HEK293 (cell line): ENCODE data around the gene PFN4.

ENCODE experiments used
- CTCF ChIA-PET: fragments of 350-600 bp; formaldehyde crosslinking; extraction: SDS; loops from one replicate; lab custom pipeline; 2021; ENCODE audit warnings: antibody characterized with exemption; lab: Yijun Ruan, JAX
- POLR2A ChIA-PET: fragments of 300-600 bp; formaldehyde crosslinking; extraction: SDS; loops from one replicate; lab custom pipeline; 2020; ENCODE audit warnings: antibody characterized with exemption, inconsistent platforms; lab: Yijun Ruan, JAX
- H3K27ac ChIP-seq: fragments of 200-500 bp; sonication (Bioruptor generic); 2 replicates; pipeline ENCODE4 v1.5.1; 2014; ENCODE audit warnings: low read depth, low read length, control low read depth, inconsistent platforms; ENCODE audit errors: extremely low read depth
- H3K36me3 ChIP-seq, 2 experiments: fragments of 200-500 bp in 1 of 2; sonication (Bioruptor generic) in 1 of 2; 1 replicate in 1 of 2; 2 replicates in 1 of 2; pipeline ENCODE4 v1.5.1; 2014 to 2017; ENCODE audit warnings: inconsistent platforms in 2 of 2, low read length in 2 of 2; ENCODE audit not compliant: control insufficient read depth in 2 of 2, insufficient read depth in 1 of 2
- H3K4me1 ChIP-seq: fragments of 200-500 bp; sonication (Bioruptor generic); 2 replicates; pipeline ENCODE4 v1.5.1; 2014; ENCODE audit warnings: mild to moderate bottlenecking, low read length, inconsistent platforms; ENCODE audit not compliant: control insufficient read depth, insufficient read depth
- H3K4me3 ChIP-seq: 2 replicates; pipeline ENCODE4 v1.5.1; 2011; ENCODE audit warnings: low read depth, mild to moderate bottlenecking, control low read depth, low read length, moderate library complexity
- H3K9me3 ChIP-seq: fragments of 200-500 bp; sonication (Bioruptor generic); 2 replicates; pipeline ENCODE4 v1.5.1; 2014; ENCODE audit warnings: low read depth, low read length, inconsistent platforms; ENCODE audit not compliant: control insufficient read depth, insufficient read depth
- CTCF ChIP-seq: fragments of 450-650 bp; formaldehyde crosslinking; IDR thresholded peaks from 2 replicates; pipeline ENCODE4 v1.5.1; 2016; ENCODE audit warnings: missing biosample characterization, missing genetic modification characterization
- KLF1 ChIP-seq: fragments of 450-650 bp; formaldehyde crosslinking; IDR thresholded peaks from 2 replicates; pipeline ENCODE4 v1.5.1; 2016; ENCODE audit warnings: missing biosample characterization, missing genetic modification characterization
- YY1 ChIP-seq: fragments of 450-650 bp; formaldehyde crosslinking; IDR thresholded peaks from 2 replicates; pipeline ENCODE4 v1.5.1; 2018; ENCODE audit warnings: missing biosample characterization, missing genetic modification characterization
- ZBTB6 ChIP-seq: fragments of 450-650 bp; formaldehyde crosslinking; IDR thresholded peaks from 2 replicates; pipeline ENCODE4 v1.5.1; 2017; ENCODE audit warnings: missing biosample characterization, missing genetic modification characterization
- ZBTB8A ChIP-seq: fragments of 450-650 bp; formaldehyde crosslinking; IDR thresholded peaks from 2 replicates; pipeline ENCODE4 v1.5.1; 2016; ENCODE audit warnings: missing biosample characterization, missing genetic modification characterization
- ZNF121 ChIP-seq: fragments of 450-650 bp; formaldehyde crosslinking; IDR thresholded peaks from 2 replicates; pipeline ENCODE4 v1.5.1; 2016; ENCODE audit warnings: missing biosample characterization, missing genetic modification characterization
- ZNF138 ChIP-seq: fragments of 450-650 bp; formaldehyde crosslinking; IDR thresholded peaks from 2 replicates; pipeline ENCODE4 v1.5.1; 2016; ENCODE audit warnings: missing biosample characterization, missing genetic modification characterization, borderline replicate concordance
- ZNF155 ChIP-seq: fragments of 450-650 bp; formaldehyde crosslinking; IDR thresholded peaks from 2 replicates; pipeline ENCODE4 v1.5.1; 2016; ENCODE audit warnings: missing biosample characterization, missing genetic modification characterization
- ZNF2 ChIP-seq: fragments of 450-650 bp; formaldehyde crosslinking; IDR thresholded peaks from 2 replicates; pipeline ENCODE4 v1.5.1; 2016; ENCODE audit warnings: missing biosample characterization, missing genetic modification characterization
- ZNF202 ChIP-seq: fragments of 450-650 bp; formaldehyde crosslinking; IDR thresholded peaks from 2 replicates; pipeline ENCODE4 v1.5.1; 2016; ENCODE audit warnings: missing biosample characterization, missing genetic modification characterization, borderline replicate concordance
- ZNF211 ChIP-seq: fragments of 450-650 bp; formaldehyde crosslinking; IDR thresholded peaks from 2 replicates; pipeline ENCODE4 v1.5.1; 2016; ENCODE audit warnings: low read depth, missing biosample characterization, missing genetic modification characterization
- ZNF214 ChIP-seq: fragments of 450-650 bp; formaldehyde crosslinking; IDR thresholded peaks from 2 replicates; pipeline ENCODE4 v1.5.1; 2017; ENCODE audit warnings: missing biosample characterization, mild to moderate bottlenecking, missing genetic modification characterization, borderline replicate concordance
- ZNF24 ChIP-seq: fragments of 450-650 bp; formaldehyde crosslinking; IDR thresholded peaks from 2 replicates; pipeline ENCODE4 v1.5.1; 2016; ENCODE audit warnings: missing biosample characterization, missing genetic modification characterization
- ZNF274 ChIP-seq, 2 experiments: fragments of 200-500 bp in 1 of 2; fragments of 450-650 bp in 1 of 2; sonication (Bioruptor generic) in 1 of 2; formaldehyde crosslinking in 1 of 2; IDR thresholded peaks; 2 replicates each; pipeline versions ENCODE4 v1.5.1 to v1.6.1; 2014 to 2016; ENCODE audit warnings: borderline replicate concordance in 1 of 2, inconsistent platforms in 1 of 2, low read length in 1 of 2, missing biosample characterization in 1 of 2, missing genetic modification characterization in 1 of 2
- ZNF544 ChIP-seq: fragments of 450-650 bp; formaldehyde crosslinking; IDR thresholded peaks from 2 replicates; pipeline ENCODE4 v1.5.0; 2017; ENCODE audit warnings: missing biosample characterization, missing genetic modification characterization
- ZNF571 ChIP-seq: fragments of 450-650 bp; formaldehyde crosslinking; IDR thresholded peaks from 2 replicates; pipeline ENCODE4 v1.5.0; 2017; ENCODE audit warnings: missing biosample characterization, missing genetic modification characterization
- ZNF580 ChIP-seq: fragments of 450-650 bp; formaldehyde crosslinking; IDR thresholded peaks from 2 replicates; pipeline ENCODE4 v1.5.1; 2016; ENCODE audit warnings: missing biosample characterization, missing genetic modification characterization
- ZNF639 ChIP-seq: fragments of 450-650 bp; formaldehyde crosslinking; IDR thresholded peaks from 2 replicates; pipeline ENCODE4 v1.5.1; 2016; ENCODE audit warnings: missing biosample characterization, missing genetic modification characterization
- ZNF654 ChIP-seq: fragments of 450-650 bp; formaldehyde crosslinking; IDR thresholded peaks from 2 replicates; pipeline ENCODE4 v1.5.1; 2016; ENCODE audit warnings: low read depth, missing biosample characterization, missing genetic modification characterization
- ZNF768 ChIP-seq: fragments of 450-650 bp; formaldehyde crosslinking; IDR thresholded peaks from 2 replicates; pipeline ENCODE4 v1.5.1; 2018; ENCODE audit warnings: missing biosample characterization, mild to moderate bottlenecking, missing genetic modification characterization
- TF ChIP-seq, protein P1 (sequence below): fragments of 450-650 bp; formaldehyde crosslinking; IDR thresholded peaks from 2 replicates; pipeline ENCODE4 v1.5.1; 2016; ENCODE audit warnings: missing biosample characterization, missing genetic modification characterization
- TF ChIP-seq, protein P2 (sequence below): IDR thresholded peaks from 2 replicates; pipeline ENCODE4 v1.6.1; 2011; ENCODE audit warnings: mild to moderate bottlenecking, low read depth, low read length, borderline replicate concordance
- TF ChIP-seq, protein P3 (sequence below): fragments of 450-650 bp; formaldehyde crosslinking; IDR thresholded peaks from 2 replicates; pipeline ENCODE4 v1.5.1; 2016; ENCODE audit warnings: missing biosample characterization, missing genetic modification characterization

PFN4 gene

DNA sequence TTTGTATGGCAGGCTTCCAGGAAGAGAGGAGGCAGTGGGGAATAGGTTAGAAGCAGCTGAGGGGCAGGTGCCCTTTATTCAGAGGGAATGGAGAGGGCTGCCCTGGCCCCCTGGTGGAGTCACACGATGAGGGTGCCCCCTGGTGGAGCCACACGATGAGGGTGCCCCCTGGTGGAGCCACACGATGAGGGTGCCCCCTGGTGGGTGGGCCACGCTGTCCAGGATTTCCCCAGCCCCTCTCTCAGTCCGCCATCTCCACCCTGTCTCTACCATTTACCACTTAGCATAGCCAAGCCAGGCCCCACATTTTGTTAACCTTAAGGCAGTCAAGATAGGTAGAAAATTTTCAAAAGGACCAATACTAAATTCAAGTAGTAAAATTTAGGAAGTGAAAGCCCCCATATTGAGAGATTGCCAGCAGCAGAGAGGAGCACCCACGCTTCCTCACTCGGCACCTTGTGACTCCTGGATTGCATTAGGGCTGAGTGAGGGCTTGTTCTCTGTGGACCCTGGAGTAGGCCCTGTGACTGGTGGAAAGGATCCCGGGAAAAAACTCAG, 41.4 kb upstream of the PFN4 start:
- Histone ChIP-seq H3K36me3 (no peaks in the 10 kb centered on the region), H3K9me3 (no peaks in the 10 kb centered on the region), H3K4me1 (no peaks in the 10 kb centered on the region), H3K4me3 (no peak overlapping the region), H3K27ac (no peak overlapping the region)
- ChIA-PET POLR2A (no interaction called here), CTCF (interaction anchor here (0.8 to 1.6 kb wide), 6 partner anchors 11 to 1809 kb away, joined by 3 to 11 read pairs (median 3); partner anchors contain the start of gene ATAD2B)
- 0 out of 2 replicates have a peak, but pooled peaks have one; percentile 11 for TF ChIP-seq ZNF654 (tag by site-specific recombination)
- TF ChIP-seq CTCF (tag by site-specific recombination): peak; percentile 48; the same call in 1 of the 2 replicates
- no peak for TF ChIP-seq ZNF768 (tag by site-specific recombination)

DNA sequence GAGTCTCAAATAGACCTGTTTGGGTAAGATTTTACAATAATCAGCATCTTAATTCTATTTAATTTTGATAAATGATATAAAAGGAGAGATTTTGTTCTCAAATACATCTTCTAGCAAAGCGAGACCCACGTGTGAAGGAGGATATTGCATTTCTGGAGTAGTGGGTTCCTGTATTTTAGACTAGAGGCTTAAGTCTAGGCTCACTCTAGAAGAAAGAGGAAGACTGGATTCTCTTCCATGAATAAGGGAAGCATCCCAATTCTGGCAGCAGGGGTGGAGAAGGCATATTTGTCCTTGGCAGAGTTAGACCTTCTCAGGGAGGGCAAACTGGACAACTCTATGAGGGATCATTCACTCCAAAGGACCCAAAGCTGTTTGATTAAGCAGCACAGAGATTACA, 40.5 kb upstream of the PFN4 start:
- ChIA-PET CTCF (interaction anchor here (0.7 to 1.6 kb wide), 6 partner anchors 11 to 339 kb away, joined by 3 to 11 read pairs (median 3); partner anchors contain the start of gene ATAD2B), POLR2A (no interaction called here)
- H3K36me3 ChIP-seq: no peaks in the 10 kb centered on the region
- TF ChIP-seq, protein P1, sequence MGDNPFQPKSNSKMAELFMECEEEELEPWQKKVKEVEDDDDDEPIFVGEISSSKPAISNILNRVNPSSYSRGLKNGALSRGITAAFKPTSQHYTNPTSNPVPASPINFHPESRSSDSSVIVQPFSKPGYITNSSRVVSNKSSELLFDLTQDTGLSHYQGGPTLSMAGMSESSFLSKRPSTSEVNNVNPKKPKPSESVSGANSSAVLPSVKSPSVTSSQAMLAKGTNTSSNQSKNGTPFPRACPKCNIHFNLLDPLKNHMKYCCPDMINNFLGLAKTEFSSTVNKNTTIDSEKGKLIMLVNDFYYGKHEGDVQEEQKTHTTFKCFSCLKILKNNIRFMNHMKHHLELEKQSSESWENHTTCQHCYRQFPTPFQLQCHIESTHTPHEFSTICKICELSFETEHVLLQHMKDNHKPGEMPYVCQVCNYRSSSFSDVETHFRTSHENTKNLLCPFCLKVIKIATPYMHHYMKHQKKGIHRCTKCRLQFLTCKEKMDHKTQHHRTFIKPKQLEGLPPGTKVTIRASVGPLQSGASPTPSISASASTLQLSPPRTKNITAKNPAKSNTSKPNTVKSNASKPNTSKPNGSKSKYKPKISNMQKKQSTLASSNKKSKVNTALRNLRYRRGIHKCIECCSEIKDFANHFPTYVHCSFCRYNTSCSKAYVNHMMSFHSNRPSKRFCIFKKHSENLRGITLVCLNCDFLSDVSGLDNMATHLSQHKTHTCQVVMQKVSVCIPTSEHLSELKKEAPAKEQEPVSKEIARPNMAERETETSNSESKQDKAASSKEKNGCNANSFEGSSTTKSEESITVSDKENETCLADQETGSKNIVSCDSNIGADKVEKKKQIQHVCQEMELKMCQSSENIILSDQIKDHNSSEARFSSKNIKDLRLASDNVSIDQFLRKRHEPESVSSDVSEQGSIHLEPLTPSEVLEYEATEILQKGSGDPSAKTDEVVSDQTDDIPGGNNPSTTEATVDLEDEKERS (tag by site-specific recombination): no peak
- TF ChIP-seq KLF1 (tag by site-specific recombination): no peak
- no peak for TF ChIP-seq ZNF155 (tag by site-specific recombination)
- no peak for TF ChIP-seq ZNF274 (IDR thresholded peaks at IDR 0.05; ENCODE audit: low read length)
- no peak for TF ChIP-seq ZNF274 (tag by site-specific recombination; IDR thresholded peaks at IDR 0.05; ENCODE audit: borderline replicate concordance)
- TF ChIP-seq, protein P2, sequence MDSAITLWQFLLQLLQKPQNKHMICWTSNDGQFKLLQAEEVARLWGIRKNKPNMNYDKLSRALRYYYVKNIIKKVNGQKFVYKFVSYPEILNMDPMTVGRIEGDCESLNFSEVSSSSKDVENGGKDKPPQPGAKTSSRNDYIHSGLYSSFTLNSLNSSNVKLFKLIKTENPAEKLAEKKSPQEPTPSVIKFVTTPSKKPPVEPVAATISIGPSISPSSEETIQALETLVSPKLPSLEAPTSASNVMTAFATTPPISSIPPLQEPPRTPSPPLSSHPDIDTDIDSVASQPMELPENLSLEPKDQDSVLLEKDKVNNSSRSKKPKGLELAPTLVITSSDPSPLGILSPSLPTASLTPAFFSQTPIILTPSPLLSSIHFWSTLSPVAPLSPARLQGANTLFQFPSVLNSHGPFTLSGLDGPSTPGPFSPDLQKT: no peak
- TF ChIP-seq, protein P3, sequence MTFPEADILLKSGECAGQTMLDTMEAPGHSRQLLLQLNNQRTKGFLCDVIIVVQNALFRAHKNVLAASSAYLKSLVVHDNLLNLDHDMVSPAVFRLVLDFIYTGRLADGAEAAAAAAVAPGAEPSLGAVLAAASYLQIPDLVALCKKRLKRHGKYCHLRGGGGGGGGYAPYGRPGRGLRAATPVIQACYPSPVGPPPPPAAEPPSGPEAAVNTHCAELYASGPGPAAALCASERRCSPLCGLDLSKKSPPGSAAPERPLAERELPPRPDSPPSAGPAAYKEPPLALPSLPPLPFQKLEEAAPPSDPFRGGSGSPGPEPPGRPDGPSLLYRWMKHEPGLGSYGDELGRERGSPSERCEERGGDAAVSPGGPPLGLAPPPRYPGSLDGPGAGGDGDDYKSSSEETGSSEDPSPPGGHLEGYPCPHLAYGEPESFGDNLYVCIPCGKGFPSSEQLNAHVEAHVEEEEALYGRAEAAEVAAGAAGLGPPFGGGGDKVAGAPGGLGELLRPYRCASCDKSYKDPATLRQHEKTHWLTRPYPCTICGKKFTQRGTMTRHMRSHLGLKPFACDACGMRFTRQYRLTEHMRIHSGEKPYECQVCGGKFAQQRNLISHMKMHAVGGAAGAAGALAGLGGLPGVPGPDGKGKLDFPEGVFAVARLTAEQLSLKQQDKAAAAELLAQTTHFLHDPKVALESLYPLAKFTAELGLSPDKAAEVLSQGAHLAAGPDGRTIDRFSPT: no peak
- no peak for TF ChIP-seq ZNF121 (tag by site-specific recombination)
- TF ChIP-seq ZNF639: no peak
- no peak for TF ChIP-seq ZBTB8A
- no peak for TF ChIP-seq ZNF2 (tag by site-specific recombination)
- no peak for TF ChIP-seq ZNF202 (tag by site-specific recombination)
- no peak for TF ChIP-seq ZNF24
- TF ChIP-seq ZNF571 (tag by site-specific recombination): no peak
- no peak for TF ChIP-seq ZBTB6 (tag by site-specific recombination)
- no peak for TF ChIP-seq ZNF138 (tag by site-specific recombination)
- no peak for TF ChIP-seq ZNF211
- no peak for TF ChIP-seq YY1
- no peak for TF ChIP-seq ZNF214 (tag by site-specific recombination)
- TF ChIP-seq ZNF580 (tag by site-specific recombination): no peak
- TF ChIP-seq ZNF544 (tag by site-specific recombination): no peak
- H3K27ac ChIP-seq: no peak overlapping the region
- H3K4me1 ChIP-seq: no peaks in the 10 kb centered on the region
- H3K4me3 ChIP-seq: no peak overlapping the region
- H3K9me3 ChIP-seq: no peaks in the 10 kb centered on the region
